Activated naive CD4-positive, alpha-beta T cell treated with anti-CD3 and anti-CD28 coated beads, Interleukin-2, amount 50 U/mL, for 16 hours (primary cell): ENCODE results near the gene CAPG.

Experiments used
- DNase-seq: peaks from one replicate; pipeline ENCODE4 v3.0.0-alpha.2; 2020

Gene CAPG

DNA sequence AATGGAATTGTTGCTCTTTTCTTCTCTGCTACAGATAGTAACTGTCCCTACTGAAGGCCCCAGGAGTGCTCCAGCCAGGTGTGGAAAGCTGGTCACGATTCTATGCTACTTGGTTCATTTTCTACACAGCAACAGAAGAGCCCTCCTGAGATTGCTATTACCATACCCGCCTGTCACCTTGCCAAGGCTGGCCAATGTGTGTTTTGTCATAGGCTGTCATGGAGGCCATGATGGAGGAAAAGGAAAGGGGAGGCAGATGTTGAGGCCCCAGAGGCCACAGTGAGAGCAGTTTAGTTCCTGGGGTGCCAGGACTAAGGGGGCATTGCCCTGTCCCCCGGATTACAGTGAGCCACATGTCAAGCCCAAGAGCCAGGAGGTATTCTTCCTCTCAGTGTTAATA lies 54.6 kb downstream of the CAPG start:
- no peak for DNase-seq

DNA sequence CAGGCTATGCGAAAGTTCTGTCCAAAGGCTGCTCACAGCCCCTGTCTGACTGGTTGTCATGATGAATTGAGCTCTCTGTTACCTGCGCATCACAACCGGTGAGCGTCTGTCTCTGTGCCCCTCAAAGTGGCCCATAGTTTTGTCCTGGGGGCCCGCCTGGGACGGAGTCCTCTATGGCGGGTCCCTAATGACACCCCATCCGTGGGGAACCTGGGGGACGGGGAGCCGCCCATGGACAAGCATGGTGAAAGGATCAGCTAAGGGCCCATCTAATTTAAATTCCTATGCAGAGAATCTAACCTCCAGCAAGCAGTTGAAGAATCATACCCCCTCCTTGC lies 55.1 kb downstream of the CAPG start:
- no peak for DNase-seq

DNA sequence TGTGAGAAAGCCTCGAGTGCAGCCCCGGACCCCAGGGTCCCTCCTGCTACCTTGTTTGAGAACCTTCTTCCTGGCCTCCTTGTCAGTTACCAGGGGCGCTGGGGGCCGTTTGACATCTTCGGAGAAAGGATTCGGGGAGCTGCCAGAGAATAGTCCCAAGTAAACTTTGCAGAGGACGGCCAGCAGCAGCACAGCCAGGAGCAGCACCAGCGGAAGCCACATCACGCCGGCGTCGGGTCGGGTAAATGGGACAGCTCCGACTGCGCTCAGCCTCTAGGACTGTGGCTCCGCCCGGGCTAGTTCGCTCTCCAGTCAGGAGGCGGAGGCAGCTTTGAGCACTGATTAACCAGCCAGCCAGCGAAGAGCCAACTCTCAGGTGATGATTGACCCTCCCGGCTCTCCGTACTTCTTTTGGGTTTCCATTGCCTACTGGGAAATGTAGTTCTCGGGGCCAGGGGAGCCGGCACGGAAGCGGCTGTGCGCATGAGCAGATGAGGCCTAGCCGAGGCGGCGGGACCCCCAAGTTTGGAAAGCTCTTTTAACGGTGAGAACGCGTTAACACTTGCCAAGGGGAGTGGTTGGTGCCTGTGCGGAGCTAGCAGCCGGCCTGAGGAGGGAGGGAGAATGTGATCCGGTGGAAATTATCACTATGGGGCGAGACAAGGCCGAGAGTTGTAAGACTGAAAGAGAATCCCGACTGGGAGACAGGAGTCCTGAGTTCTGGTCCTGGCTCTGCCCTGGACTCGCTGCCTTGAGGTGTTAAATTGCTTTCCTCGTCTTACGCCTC lies 55.7 kb downstream of the CAPG start, which contains the start of the genes ELMOD3 and RETSAT:
TSS of gene ELMOD3 (plus strand) at position 484 of the 787 bp plus-strand sequence. CDS start 2,430 bp downstream, outside the sequence.
TSS of gene RETSAT (minus strand) at position 243 of the 787 bp plus-strand sequence. CDS start at position 222, 21 bp downstream.
- DNase-seq = peak; percentile 95

DNA sequence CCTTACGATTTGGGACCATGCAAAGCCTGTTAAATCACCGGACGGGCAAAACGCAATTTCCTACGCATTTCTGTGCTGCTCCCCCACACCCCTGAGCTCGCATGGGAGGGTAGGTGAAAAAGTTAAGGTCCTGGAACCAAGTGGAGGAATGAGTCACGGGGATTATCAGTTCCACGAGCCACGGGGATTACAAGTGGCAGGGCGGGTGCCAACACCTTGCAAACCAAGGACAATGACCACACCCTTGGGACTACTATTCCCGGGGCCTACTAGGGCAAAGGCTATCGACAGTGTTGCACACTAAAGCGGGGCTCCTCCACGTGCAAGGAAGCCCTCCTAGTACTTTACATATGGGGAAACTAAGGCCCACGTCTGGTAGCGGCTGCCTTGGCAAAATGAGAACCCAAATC lies 56.3 kb downstream of the CAPG start:
- DNase-seq = no peak

DNA sequence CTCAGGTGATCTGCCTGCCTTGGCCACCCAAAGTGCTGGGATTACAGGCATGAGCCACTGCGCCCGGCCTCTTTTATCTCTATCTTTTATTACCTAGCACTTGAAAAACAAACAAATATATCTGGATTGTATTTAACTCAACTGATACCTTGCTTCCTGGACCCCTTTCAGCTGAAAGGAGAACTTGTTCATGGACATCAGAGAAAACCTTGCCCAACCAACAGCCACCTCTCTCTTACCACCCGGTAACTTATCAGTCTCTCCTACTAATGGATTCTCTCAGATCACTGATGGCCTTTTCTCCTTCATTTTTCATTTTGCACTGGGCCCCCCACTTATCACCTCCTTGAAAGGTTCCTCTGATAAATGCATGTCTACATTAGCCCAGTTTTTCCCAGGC lies 62.6 kb downstream of the CAPG start:
- no peak for DNase-seq
